Measurements from ENCODE around the gene GAPDHS.

DNA sequence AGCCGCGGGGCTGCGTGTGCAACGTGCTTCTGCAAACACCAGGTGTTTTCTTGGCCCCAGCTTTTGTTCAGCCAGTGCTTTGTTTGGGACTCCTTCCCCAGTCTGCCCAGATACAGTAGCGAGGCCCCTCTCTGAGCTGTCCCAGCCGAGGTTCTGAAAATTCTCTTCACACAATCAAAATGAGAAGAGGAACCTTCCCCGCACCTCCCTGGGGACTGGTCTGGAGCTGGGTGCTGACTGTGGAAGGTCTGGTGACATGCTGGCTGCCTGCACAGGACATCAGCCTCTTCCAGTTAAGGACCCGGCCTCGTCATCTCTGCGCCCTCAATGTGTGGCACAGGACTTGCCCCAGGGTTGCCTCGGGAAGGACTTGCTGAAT, 26.0 kb downstream of the GAPDHS start:
- TF ChIP-seq, protein P1, sequence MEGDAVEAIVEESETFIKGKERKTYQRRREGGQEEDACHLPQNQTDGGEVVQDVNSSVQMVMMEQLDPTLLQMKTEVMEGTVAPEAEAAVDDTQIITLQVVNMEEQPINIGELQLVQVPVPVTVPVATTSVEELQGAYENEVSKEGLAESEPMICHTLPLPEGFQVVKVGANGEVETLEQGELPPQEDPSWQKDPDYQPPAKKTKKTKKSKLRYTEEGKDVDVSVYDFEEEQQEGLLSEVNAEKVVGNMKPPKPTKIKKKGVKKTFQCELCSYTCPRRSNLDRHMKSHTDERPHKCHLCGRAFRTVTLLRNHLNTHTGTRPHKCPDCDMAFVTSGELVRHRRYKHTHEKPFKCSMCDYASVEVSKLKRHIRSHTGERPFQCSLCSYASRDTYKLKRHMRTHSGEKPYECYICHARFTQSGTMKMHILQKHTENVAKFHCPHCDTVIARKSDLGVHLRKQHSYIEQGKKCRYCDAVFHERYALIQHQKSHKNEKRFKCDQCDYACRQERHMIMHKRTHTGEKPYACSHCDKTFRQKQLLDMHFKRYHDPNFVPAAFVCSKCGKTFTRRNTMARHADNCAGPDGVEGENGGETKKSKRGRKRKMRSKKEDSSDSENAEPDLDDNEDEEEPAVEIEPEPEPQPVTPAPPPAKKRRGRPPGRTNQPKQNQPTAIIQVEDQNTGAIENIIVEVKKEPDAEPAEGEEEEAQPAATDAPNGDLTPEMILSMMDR (IDR thresholded peaks at IDR 0.05 in 4 of 5, conservative IDR thresholded peaks at IDR 0.05 in 1 of 5): no peak
- TF ChIP-seq POLR2A (IDR thresholded peaks at IDR 0.05): no peak
